HL-60 (cell line): Measurements from ENCODE around the gene IGFBP3.

Experiments
- GABPA ChIP-seq: IDR thresholded peaks from 2 replicates; pipeline ENCODE4 v1.6.1; 2012; ENCODE audit warnings: low read depth
- POLR2AphosphoS5 ChIP-seq: IDR thresholded peaks from 2 replicates; pipeline ENCODE4 v1.6.1; 2012; ENCODE audit warnings: low read depth
- SPI1 ChIP-seq: IDR thresholded peaks from 2 replicates; pipeline ENCODE4 v1.6.1; 2012; ENCODE audit warnings: low read depth, mild to moderate bottlenecking, borderline replicate concordance
- TF ChIP-seq, protein P1 (sequence below): IDR thresholded peaks from one replicate; pipeline ENCODE4 v1.5.1; 2011; ENCODE audit warnings: low read length, control low read depth, inconsistent platforms; ENCODE audit not compliant: insufficient read depth
- TF ChIP-seq, protein P2 (sequence below): IDR thresholded peaks from 2 replicates; pipeline ENCODE4 v1.6.1; 2012; ENCODE audit warnings: low read depth; ENCODE audit not compliant: insufficient replicate concordance

DNA sequence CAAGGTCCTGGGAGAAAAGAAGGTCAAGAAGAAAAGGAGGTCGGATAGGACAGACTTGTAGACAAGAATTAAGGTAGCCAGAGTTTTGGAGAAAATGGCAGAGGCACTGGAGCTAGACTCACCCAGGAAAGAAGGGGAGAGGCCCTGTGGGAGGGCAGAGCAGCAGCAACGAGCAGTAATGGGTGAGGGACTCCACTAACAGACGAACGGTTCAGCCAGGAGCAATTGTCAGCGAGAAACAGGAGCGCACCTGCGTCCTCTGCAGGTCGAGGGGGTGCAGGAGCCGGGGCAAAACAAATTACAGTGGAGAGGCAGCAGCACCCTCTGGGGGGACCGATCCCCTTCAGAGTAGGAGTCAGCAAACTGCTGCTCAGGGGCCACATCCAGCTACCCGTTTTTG lies 18.5 kb upstream of the IGFBP3 start:
- TF ChIP-seq, protein P1, sequence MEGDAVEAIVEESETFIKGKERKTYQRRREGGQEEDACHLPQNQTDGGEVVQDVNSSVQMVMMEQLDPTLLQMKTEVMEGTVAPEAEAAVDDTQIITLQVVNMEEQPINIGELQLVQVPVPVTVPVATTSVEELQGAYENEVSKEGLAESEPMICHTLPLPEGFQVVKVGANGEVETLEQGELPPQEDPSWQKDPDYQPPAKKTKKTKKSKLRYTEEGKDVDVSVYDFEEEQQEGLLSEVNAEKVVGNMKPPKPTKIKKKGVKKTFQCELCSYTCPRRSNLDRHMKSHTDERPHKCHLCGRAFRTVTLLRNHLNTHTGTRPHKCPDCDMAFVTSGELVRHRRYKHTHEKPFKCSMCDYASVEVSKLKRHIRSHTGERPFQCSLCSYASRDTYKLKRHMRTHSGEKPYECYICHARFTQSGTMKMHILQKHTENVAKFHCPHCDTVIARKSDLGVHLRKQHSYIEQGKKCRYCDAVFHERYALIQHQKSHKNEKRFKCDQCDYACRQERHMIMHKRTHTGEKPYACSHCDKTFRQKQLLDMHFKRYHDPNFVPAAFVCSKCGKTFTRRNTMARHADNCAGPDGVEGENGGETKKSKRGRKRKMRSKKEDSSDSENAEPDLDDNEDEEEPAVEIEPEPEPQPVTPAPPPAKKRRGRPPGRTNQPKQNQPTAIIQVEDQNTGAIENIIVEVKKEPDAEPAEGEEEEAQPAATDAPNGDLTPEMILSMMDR: no peak
- TF ChIP-seq, protein P2, sequence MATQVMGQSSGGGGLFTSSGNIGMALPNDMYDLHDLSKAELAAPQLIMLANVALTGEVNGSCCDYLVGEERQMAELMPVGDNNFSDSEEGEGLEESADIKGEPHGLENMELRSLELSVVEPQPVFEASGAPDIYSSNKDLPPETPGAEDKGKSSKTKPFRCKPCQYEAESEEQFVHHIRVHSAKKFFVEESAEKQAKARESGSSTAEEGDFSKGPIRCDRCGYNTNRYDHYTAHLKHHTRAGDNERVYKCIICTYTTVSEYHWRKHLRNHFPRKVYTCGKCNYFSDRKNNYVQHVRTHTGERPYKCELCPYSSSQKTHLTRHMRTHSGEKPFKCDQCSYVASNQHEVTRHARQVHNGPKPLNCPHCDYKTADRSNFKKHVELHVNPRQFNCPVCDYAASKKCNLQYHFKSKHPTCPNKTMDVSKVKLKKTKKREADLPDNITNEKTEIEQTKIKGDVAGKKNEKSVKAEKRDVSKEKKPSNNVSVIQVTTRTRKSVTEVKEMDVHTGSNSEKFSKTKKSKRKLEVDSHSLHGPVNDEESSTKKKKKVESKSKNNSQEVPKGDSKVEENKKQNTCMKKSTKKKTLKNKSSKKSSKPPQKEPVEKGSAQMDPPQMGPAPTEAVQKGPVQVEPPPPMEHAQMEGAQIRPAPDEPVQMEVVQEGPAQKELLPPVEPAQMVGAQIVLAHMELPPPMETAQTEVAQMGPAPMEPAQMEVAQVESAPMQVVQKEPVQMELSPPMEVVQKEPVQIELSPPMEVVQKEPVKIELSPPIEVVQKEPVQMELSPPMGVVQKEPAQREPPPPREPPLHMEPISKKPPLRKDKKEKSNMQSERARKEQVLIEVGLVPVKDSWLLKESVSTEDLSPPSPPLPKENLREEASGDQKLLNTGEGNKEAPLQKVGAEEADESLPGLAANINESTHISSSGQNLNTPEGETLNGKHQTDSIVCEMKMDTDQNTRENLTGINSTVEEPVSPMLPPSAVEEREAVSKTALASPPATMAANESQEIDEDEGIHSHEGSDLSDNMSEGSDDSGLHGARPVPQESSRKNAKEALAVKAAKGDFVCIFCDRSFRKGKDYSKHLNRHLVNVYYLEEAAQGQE: no peak
- TF ChIP-seq POLR2AphosphoS5 (no peak), SPI1 (no peak), GABPA (no peak)
